HCT116 (cell line): ENCODE results near the gene TDG. TPM values are rescaled to one million over a fixed set of nuclear protein-coding genes. Genes with fewer than 3 reads are reported as not detected.

Experiments used
- ATAC-seq: fragments of 200-7000 bp; cut with Tn5 transposase; 2 replicates; pipeline ENCODE4 v1.9.1; 2020; ENCODE audit warnings: mild to moderate bottlenecking, moderate library complexity
- BruUV-seq: library from RNA; stranded (reverse); fragments of 400-500 nt; replicated peaks from 2 replicates; lab custom pipeline; 2021; lab: Mats Ljungman, UMichigan
- CTCF ChIA-PET: fragments of 300-600 bp; sonication (Branson Sonifier 250); formaldehyde crosslinking; loops from one replicate; lab custom pipeline; 2021; ENCODE audit warnings: antibody characterized with exemption; lab: Charles Lee
- POLR2A ChIA-PET: fragments of 300-600, 350-600 bp; sonication (Branson Sonifier 250); formaldehyde crosslinking; loops from one replicate; lab custom pipeline; 2021; ENCODE audit warnings: antibody characterized with exemption; lab: Charles Lee
- RAD21 ChIA-PET, 2 experiments: fragments of 300-600 bp; sonication (Branson Sonifier 250); formaldehyde crosslinking; loops; one replicate each; lab custom pipeline; 2023; ENCODE audit warnings: low total read pairs in 2 of 2; ENCODE audit not compliant: uncharacterized antibody in 2 of 2, unreplicated experiment in 2 of 2, low non-redundant PET in 1 of 2; lab: Charles Lee
- DNase-seq: peaks from one replicate; pipeline ENCODE4 v3.0.0-alpha.2; 2010; ENCODE audit warnings: low read depth, low spot score
- H2AFZ ChIP-seq: fragments of 200-600 bp; shearing (Covaris generic), sonication (generic); 2 replicates; pipeline ENCODE4 v1.6.1; 2017; ENCODE audit warnings: low read depth, mixed run types, mixed read lengths, antibody characterized with exemption, low read length; ENCODE audit not compliant: poor library complexity, severe bottlenecking
- H3K27ac ChIP-seq: 2 replicates; pipeline ENCODE4 v1.5.1; 2012; ENCODE audit warnings: low read depth, low read length
- H3K27me3 ChIP-seq: fragments of 200-600 bp; sonication (generic); 2 replicates; pipeline ENCODE4 v1.6.1; 2016; ENCODE audit warnings: mixed run types, low read length, mixed read lengths; ENCODE audit not compliant: insufficient read depth
- H3K36me3 ChIP-seq, 2 experiments: fragments of 200-500 bp in 1 of 2; fragments of 200-600 bp in 1 of 2; sonication (Bioruptor generic) in 1 of 2; sonication (generic) in 1 of 2; 2 replicates each; pipeline versions ENCODE4 v1.5.1 to v1.6.1; 2014 to 2016; ENCODE audit warnings: low read length in 2 of 2, inconsistent platforms in 1 of 2, mixed read lengths in 1 of 2, mixed run types in 1 of 2; ENCODE audit not compliant: insufficient read depth in 2 of 2, control insufficient read depth in 1 of 2
- H3K4me1 ChIP-seq, 2 experiments: fragments of 200-600 bp in 1 of 2; sonication (generic) in 1 of 2; 2 replicates each; pipeline versions ENCODE4 v1.5.1 to v1.6.1; 2012 to 2017; ENCODE audit warnings: low read length in 2 of 2, inconsistent platforms in 1 of 2, mild to moderate bottlenecking in 1 of 2, mixed read lengths in 1 of 2, mixed run types in 1 of 2, moderate library complexity in 1 of 2; ENCODE audit not compliant: insufficient read depth in 2 of 2, control insufficient read depth in 1 of 2
- H3K4me2 ChIP-seq: fragments of 200-600 bp; sonication (generic); 2 replicates; pipeline ENCODE4 v1.6.1; 2017; ENCODE audit warnings: mixed run types, low read length, mixed read lengths
- H3K4me3 ChIP-seq, 2 experiments: fragments of 200-600 bp in 1 of 2; sonication (generic) in 1 of 2; replicated peaks in 1 of 2; 2 replicates each; pipeline ENCODE4 v1.5.1; 2011 to 2016; ENCODE audit warnings: low read length in 2 of 2, control low read depth in 1 of 2, low read depth in 1 of 2, mild to moderate bottlenecking in 1 of 2, mixed read lengths in 1 of 2, mixed run types in 1 of 2
- H3K79me2 ChIP-seq: fragments of 200-600 bp; sonication (generic); 2 replicates; pipeline ENCODE4 v1.6.1; 2017; ENCODE audit warnings: mild to moderate bottlenecking, mixed run types, low read length, moderate library complexity, mixed read lengths; ENCODE audit not compliant: insufficient read depth
- H3K9ac ChIP-seq: fragments of 200-600 bp; sonication (generic); 2 replicates; pipeline ENCODE4 v1.6.1; 2016; ENCODE audit warnings: low read length, mixed read lengths
- H3K9me2 ChIP-seq: fragments of 200-600 bp; sonication (generic), shearing (Covaris generic); 2 replicates; pipeline ENCODE4 v1.6.1; 2017; ENCODE audit warnings: mixed run types, mild to moderate bottlenecking, moderate library complexity; ENCODE audit not compliant: insufficient read depth
- H3K9me3 ChIP-seq, 2 experiments: fragments of 200-500 bp in 1 of 2; fragments of 200-600 bp in 1 of 2; sonication (Bioruptor generic) in 1 of 2; sonication (generic) in 1 of 2; 2 replicates each; pipeline ENCODE4 v1.6.1; 2014 to 2017; ENCODE audit warnings: low read length in 2 of 2, mixed read lengths in 2 of 2, inconsistent platforms in 1 of 2, low read depth in 1 of 2, mild to moderate bottlenecking in 1 of 2, mixed run types in 1 of 2, moderate library complexity in 1 of 2; ENCODE audit not compliant: control insufficient read depth in 1 of 2, insufficient read depth in 1 of 2
- H4K20me1 ChIP-seq: fragments of 200-600 bp; sonication (generic), shearing (Covaris generic); 2 replicates; pipeline ENCODE4 v1.6.1; 2017; ENCODE audit warnings: mixed run types, mild to moderate bottlenecking, moderate library complexity; ENCODE audit not compliant: insufficient read depth
- ATF3 ChIP-seq: IDR thresholded peaks from 2 replicates; pipeline ENCODE4 v1.6.1; 2012
- CBX3 ChIP-seq: IDR thresholded peaks from 2 replicates; pipeline ENCODE4 v1.6.1; 2012; ENCODE audit warnings: low read depth
- CTCF ChIP-seq, 3 experiments: fragments of 200-600 bp in 1 of 3; sonication (generic) in 1 of 3; IDR thresholded peaks in 2 of 3; conservative IDR thresholded peaks in 1 of 3; 2 replicates each; pipeline ENCODE4 v1.5.1; 2012 to 2017; ENCODE audit warnings: low read depth in 2 of 3, low read length in 2 of 3, antibody characterized with exemption in 1 of 3, borderline replicate concordance in 1 of 3, control low read depth in 1 of 3, mild to moderate bottlenecking in 1 of 3, mixed read lengths in 1 of 3, mixed run types in 1 of 3, moderate library complexity in 1 of 3; ENCODE audit not compliant: insufficient read depth in 1 of 3
- EGR1 ChIP-seq: IDR thresholded peaks from 2 replicates; pipeline ENCODE4 v1.6.1; 2012; ENCODE audit warnings: low read depth
- EZH2 ChIP-seq: fragments of 200-600 bp; sonication (generic); IDR thresholded peaks from 2 replicates; pipeline ENCODE4 v1.6.1; 2017; ENCODE audit warnings: antibody characterized with exemption, mixed run types
- EZH2phosphoT487 ChIP-seq: fragments of 200-600 bp; IDR thresholded peaks from 2 replicates; pipeline ENCODE4 v1.6.1; 2018; ENCODE audit warnings: antibody characterized with exemption, borderline replicate concordance
- POLR2A ChIP-seq: IDR thresholded peaks from 2 replicates; pipeline ENCODE4 v1.7.0; 2011; ENCODE audit warnings: borderline replicate concordance; ENCODE audit not compliant: insufficient read depth, insufficient read length; ENCODE audit errors: extremely low read depth
- POLR2AphosphoS5 ChIP-seq: IDR thresholded peaks from 2 replicates; pipeline ENCODE4 v1.6.1; 2011; ENCODE audit warnings: mild to moderate bottlenecking, low read depth, low read length, moderate library complexity
- SIN3A ChIP-seq: IDR thresholded peaks from 2 replicates; pipeline ENCODE4 v1.6.1; 2012; ENCODE audit warnings: low read depth
- SP1 ChIP-seq: IDR thresholded peaks from 2 replicates; pipeline ENCODE4 v1.6.1; 2012; ENCODE audit warnings: low read depth
- TCF7L2 ChIP-seq: IDR thresholded peaks from 2 replicates; pipeline ENCODE4 v1.7.0; 2011; ENCODE audit warnings: borderline replicate concordance, inconsistent platforms; ENCODE audit not compliant: insufficient read depth, insufficient read length; ENCODE audit errors: extremely low read depth
- ZBTB33 ChIP-seq: IDR thresholded peaks from 2 replicates; pipeline ENCODE4 v1.6.1; 2011; ENCODE audit warnings: mild to moderate bottlenecking, low read length, moderate library complexity; ENCODE audit not compliant: insufficient replicate concordance; ENCODE audit errors: extremely low read depth
- ZFX ChIP-seq: fragments of 450-650 bp; IDR thresholded peaks from 2 replicates; pipeline ENCODE4 v1.6.1; 2017
- ZNF274 ChIP-seq: fragments of 200-500 bp; sonication (Bioruptor generic); IDR thresholded peaks from 2 replicates; pipeline ENCODE4 v1.6.1; 2014; ENCODE audit warnings: mild to moderate bottlenecking, low read depth, low read length, inconsistent platforms
- intact Hi-C: fragments of 100-400 bp; cut with micrococcal nuclease; formaldehyde crosslinking; loops from 2 replicates; pipeline ENCODE4 v1.10.0; 2022
- total RNA-seq: library from RNA; stranded (reverse); gene quantifications from one replicate; pipeline ENCODE4 v1.2.1, GENCODE V29; 2021; ENCODE audit not compliant: unreplicated experiment

The TDG gene
- total RNA-seq, 1 experiment from 2014 or later: 23.9 TPM

GRCh38 chr12:103996595-103996994 is 30.9 kb downstream of the TDG start:
- intact Hi-C loops: no loop called here
- RAD21 ChIA-PET: no interaction called here
- Histone ChIP-seq H3K9ac (no peak overlapping the region), H3K36me3 (no peaks in the 10 kb centered on the region), H3K27me3 (peaks cover 15% of the 10 kb centered on the region; the same call in 1 of the 2 replicates), H3K9me3 (no peaks in the 10 kb centered on the region), H3K27ac (no peak overlapping the region), H3K4me1 (no peaks in the 10 kb centered on the region), H2AFZ (no peak overlapping the region), H3K9me2 (no peaks in the 10 kb centered on the region), H3K79me2 (no peaks in the 10 kb centered on the region), H3K4me2 (no peak overlapping the region), H4K20me1 (no peaks in the 10 kb centered on the region), H3K4me3 (no peak overlapping the region)
- ATAC-seq (no peak), DNase-seq (no peak)
- POLR2A ChIA-PET: no interaction called here
- no TSS peak for BruUV-seq
- TF ChIP-seq ZBTB33: no peak
- TF ChIP-seq EZH2: no peak
- TF ChIP-seq POLR2AphosphoS5: no peak
- CTCF ChIA-PET: no interaction called here

- H2AFZ ChIP-seq: no peak overlapping the region
- no peak for TF ChIP-seq ZFX
- no peak for TF ChIP-seq TCF7L2
- no peak for TF ChIP-seq SIN3A
- TF ChIP-seq SP1: no peak
- TF ChIP-seq ATF3: no peak
- TF ChIP-seq EGR1: no peak
- TF ChIP-seq ZBTB33: no peak
- no peak for TF ChIP-seq ZNF274
- no peak for TF ChIP-seq EZH2
- no peak for TF ChIP-seq EZH2phosphoT487
- TF ChIP-seq POLR2A: no peak
- TF ChIP-seq CBX3: no peak
- TF ChIP-seq CTCF (IDR thresholded peaks at IDR 0.05 in 2 of 3, conservative IDR thresholded peaks at IDR 0.05 in 1 of 3; ENCODE audit: borderline replicate concordance in 1 of 3, insufficient read depth in 1 of 3, low read depth in 2 of 3, low read length in 2 of 3): no peak
Measured at GRCh38 chr12:103997286-103997900, 31.7 kb downstream of the TDG start.

More at GRCh38 chr12:103997286-103997900, 31.7 kb downstream of the TDG start:
- ATAC-seq (no peak), DNase-seq (no peak)
- Histone ChIP-seq H3K9ac (no peak overlapping the region), H3K9me3 (no peaks in the 10 kb centered on the region), H3K4me2 (no peak overlapping the region), H4K20me1 (no peaks in the 10 kb centered on the region), H3K36me3 (no peaks in the 10 kb centered on the region), H3K9me2 (no peaks in the 10 kb centered on the region), H3K27me3 (peaks cover 15% of the 10 kb centered on the region; the same call in 1 of the 2 replicates), H3K4me1 (no peaks in the 10 kb centered on the region), H3K79me2 (no peaks in the 10 kb centered on the region), H3K27ac (no peak overlapping the region), H3K4me3 (no peak overlapping the region)
- ChIA-PET POLR2A (no interaction called here), RAD21 (no interaction called here), CTCF (no interaction called here)
- BruUV-seq: no TSS peak
- intact Hi-C loops: no loop called here
